Testis (tissue), 3 donors: ENCODE measurements around the gene HBQ1. TPM values are rescaled to one million over a fixed set of nuclear protein-coding genes. Genes with fewer than 3 reads are reported as not detected.
"Not testable (repeated sequence)": the region's sequence is repeated elsewhere in the genome, so short reads cannot be mapped to it uniquely, and the experiment has no call there.

ENCODE experiments used
- DNase-seq: peaks from one replicate; pipeline ENCODE4 v3.0.0-alpha.2; 2019
- H3K27ac ChIP-seq, 2 donors: fragments of 200-600 bp; sonication (generic); one replicate each; pipeline ENCODE4 v1.5.1; 2019
- H3K27me3 ChIP-seq: fragments of 200-600 bp; sonication (generic); one replicate; pipeline ENCODE4 v1.5.1; 2019
- H3K36me3 ChIP-seq: fragments of 200-600 bp; sonication (generic); one replicate; pipeline ENCODE4 v1.5.1; 2017; ENCODE audit warnings: low read depth; ENCODE audit errors: missing control alignments
- H3K4me1 ChIP-seq: fragments of 200-600 bp; sonication (generic); one replicate; pipeline ENCODE4 v1.5.1; 2019
- H3K4me3 ChIP-seq, 2 donors: fragments of 200-600 bp; sonication (generic); one replicate each; pipeline ENCODE4 v1.5.1; 2017 to 2019
- H3K9me3 ChIP-seq: fragments of 200-600 bp; sonication (generic); one replicate; pipeline ENCODE4 v1.5.1; 2017
- POLR2A ChIP-seq: fragments of 450-650 bp; IDR thresholded peaks from one replicate; pipeline ENCODE4 v1.6.1; 2017; ENCODE audit warnings: antibody characterized with exemption, mild to moderate bottlenecking, moderate library complexity
- WGBS, 2 donors: methylation state at CpG; one replicate each; pipeline ENCODE4 v1.1.5; 2018; 5-methylcytosine and 5-hydroxymethylcytosine counted together
- intact Hi-C: fragments of 100-400 bp; cut with DNase I; formaldehyde crosslinking; loops from one replicate; pipeline ENCODE4 v1.15.1; 2023; ENCODE audit warnings: low total_unique reads
- polyA plus RNA-seq: library from polyadenylated mRNA; stranded (reverse); fragments of 350-450 nt; fragmentation: Illumina TruSeq; extraction: RNeasy Lipid Tissue Mini Kit (QIAGEN cat#74804); gene quantifications from one replicate; pipeline ENCODE4 v1.2.3, GENCODE V29; 2014; ENCODE audit warnings: low read depth, low replicate concordance; ENCODE audit not compliant: insufficient read depth
- total RNA-seq, 2 donors: library from RNA; depleted of rRNA; stranded (reverse); fragments of >200 nt; gene quantifications; one replicate each; pipeline ENCODE4 v1.2.3, GENCODE V29; 2016
- TF ChIP-seq, protein P1 (sequence below), 3 experiments: fragments of 450-650 bp in 2 of 3; fragments of 200-600 bp in 1 of 3; sonication (generic) in 1 of 3; IDR thresholded peaks; one replicate each; pipeline ENCODE4 v1.5.1; 2016 to 2019; ENCODE audit warnings: antibody characterized with exemption in 3 of 3, mild to moderate bottlenecking in 2 of 3, moderate library complexity in 1 of 3

HBQ1 gene
- total and polyA plus RNA-seq, 3 donors from 2014 or later: 1.3 to 4.3 (median 4.2) TPM

DNA sequence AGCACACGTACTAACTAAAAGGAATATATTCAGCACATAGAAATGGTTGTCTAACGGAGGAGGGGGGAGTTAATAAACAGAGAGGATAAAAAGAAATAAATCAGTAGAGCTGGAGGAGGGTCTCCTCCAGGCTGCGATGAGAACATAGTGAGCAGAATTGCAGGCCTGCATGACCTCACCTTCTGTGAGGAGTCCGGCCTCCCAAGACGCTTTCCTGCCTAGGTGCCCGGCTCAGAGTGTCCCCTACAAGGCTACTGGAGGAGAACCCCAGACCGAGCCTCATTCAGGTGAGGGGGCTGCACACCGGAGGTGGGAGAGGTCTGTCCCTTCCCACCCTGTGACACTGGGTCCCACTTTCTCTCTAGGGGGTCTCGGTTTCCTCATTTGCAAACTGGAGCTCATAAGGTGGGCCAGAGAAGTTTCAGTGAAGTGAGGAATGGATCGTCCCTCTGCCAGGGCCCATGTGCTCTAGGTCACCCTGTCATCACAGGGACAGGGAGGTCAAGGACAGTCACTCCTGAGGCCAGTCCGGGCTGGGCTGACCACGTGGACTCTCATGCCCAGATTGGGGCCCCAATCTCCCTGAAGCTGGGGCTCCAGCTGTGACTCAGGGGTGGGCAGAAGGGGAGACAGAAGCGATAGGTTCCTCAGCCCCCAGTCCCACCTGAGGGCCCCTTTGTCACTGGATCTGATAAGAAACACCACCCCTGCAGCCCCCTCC is 17.8 kb upstream of the HBQ1 start:
- intact Hi-C loops: no loop called here
- WGBS, 2 donors: 84 to 85% methylated on average over 11 to 13 of the region's 13 CpGs
- no peaks in the 10 kb centered on the region for H3K27me3 ChIP-seq

DNA sequence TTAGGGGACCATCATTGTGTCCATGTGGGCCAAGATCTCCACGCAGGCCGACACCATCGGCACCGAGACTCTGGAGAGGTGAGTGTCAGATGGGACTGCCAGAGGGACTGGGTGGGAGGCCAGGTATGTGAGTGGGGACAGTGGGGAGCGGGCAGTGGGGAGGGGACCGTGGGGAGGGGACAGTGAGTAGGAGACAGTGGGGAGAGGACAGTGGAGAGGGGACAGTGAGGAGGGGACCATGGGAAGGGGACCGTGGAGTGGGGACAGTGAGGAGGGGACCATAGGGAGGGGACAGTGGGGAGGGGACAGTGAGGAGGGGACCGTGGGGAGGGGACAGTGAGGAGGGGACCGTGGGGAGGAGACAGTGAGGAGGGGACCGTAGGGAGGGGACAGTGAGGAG is 17.1 kb upstream of the HBQ1 start:
- H3K27ac ChIP-seq, H3K27me3 ChIP-seq, H3K36me3 ChIP-seq, DNase-seq, H3K4me3 ChIP-seq, H3K9me3 ChIP-seq, intact Hi-C loops: not testable (repeated sequence)
- peaks cover 15% of the 10 kb centered on the region for H3K4me1 ChIP-seq
- 94 to 100% methylated on average over 3 to 8 of the region's 10 CpGs for WGBS, 2 donors

More for the DNA sequence above, 17.8 kb upstream of the HBQ1 start:
- no peaks in the 10 kb centered on the region for H3K9me3 ChIP-seq
- TF ChIP-seq POLR2A: no peak
- TF ChIP-seq, protein P1, sequence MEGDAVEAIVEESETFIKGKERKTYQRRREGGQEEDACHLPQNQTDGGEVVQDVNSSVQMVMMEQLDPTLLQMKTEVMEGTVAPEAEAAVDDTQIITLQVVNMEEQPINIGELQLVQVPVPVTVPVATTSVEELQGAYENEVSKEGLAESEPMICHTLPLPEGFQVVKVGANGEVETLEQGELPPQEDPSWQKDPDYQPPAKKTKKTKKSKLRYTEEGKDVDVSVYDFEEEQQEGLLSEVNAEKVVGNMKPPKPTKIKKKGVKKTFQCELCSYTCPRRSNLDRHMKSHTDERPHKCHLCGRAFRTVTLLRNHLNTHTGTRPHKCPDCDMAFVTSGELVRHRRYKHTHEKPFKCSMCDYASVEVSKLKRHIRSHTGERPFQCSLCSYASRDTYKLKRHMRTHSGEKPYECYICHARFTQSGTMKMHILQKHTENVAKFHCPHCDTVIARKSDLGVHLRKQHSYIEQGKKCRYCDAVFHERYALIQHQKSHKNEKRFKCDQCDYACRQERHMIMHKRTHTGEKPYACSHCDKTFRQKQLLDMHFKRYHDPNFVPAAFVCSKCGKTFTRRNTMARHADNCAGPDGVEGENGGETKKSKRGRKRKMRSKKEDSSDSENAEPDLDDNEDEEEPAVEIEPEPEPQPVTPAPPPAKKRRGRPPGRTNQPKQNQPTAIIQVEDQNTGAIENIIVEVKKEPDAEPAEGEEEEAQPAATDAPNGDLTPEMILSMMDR (IDR thresholded peaks at IDR 0.05): no peak
- no peaks in the 10 kb centered on the region for H3K36me3 ChIP-seq
- peaks cover 15% of the 10 kb centered on the region for H3K4me1 ChIP-seq
- no peak overlapping the region for H3K4me3 ChIP-seq
- no peak for DNase-seq
- no peak overlapping the region for H3K27ac ChIP-seq

DNA sequence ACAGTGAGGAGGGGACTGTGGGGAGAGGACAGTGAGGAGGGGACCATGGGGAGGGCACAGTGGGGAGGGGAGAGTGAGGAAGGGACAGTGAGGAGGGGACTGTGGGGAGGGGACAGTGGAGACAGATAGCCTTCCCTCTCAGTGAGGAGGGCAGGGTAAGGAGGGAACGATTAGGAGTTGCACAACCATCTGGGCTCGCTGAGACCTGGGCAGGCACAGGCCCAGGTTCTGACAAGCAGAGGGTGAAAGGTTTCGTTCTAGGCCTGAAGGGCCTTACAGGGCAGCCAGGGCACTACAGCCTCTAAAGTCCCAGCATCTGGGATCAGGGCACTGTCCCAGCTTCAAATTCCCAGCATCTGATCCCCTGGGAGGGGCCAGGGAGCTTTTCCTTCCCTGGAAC is 16.6 kb upstream of the HBQ1 start:
- H3K36me3 ChIP-seq, H3K9me3 ChIP-seq, H3K27me3 ChIP-seq, H3K27ac ChIP-seq, intact Hi-C loops, H3K4me3 ChIP-seq, DNase-seq: not testable (repeated sequence)
- peaks cover 15% of the 10 kb centered on the region for H3K4me1 ChIP-seq
- 40 to 56% methylated on average over 1 to 3 of the region's 3 CpGs for WGBS, 2 donors

GRCh38 chr16:164134-164823 is 16.0 kb upstream of the HBQ1 start:
- H3K4me3 ChIP-seq, H3K27me3 ChIP-seq, H3K27ac ChIP-seq, H3K9me3 ChIP-seq, intact Hi-C loops, H3K36me3 ChIP-seq, DNase-seq: not testable (repeated sequence)
- peaks cover 15% of the 10 kb centered on the region for H3K4me1 ChIP-seq
- no CpG with 5 or more reads among the region's 80 CpGs for WGBS, 2 donors

DNA sequence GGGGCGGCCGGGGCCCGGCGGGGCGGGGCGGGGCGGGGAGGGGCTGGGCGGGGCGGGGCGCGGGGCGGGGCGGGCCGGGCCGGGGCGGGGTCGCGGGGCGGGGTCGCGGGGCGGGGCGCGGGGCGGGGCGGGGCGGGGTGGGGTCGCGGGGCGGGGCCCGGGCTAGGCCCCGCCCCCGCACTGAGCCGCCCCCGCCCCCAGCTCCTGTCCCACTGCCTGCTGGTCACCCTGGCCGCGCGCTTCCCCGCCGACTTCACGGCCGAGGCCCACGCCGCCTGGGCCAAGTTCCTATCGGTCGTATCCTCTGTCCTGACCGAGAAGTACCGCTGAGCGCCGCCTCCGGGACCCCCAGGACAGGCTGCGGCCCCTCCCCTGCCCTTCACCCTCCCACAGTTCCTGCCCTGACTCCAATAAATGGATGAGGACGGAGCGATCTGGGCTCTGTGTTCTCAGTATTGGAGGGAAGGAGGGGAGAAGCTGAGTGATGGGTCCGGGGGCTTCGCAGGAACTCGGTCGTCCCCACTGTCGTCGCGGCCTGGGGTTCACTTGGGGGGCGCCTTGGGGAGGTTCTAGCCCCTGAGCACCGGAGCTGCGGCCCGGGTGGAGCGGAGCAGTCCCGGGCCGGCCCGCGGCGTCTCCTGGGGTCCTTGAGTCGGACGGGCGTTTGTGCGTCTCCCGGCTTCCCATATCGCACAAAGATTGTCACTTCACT is 15.3 kb upstream of the HBQ1 start:
- peaks cover 15% of the 10 kb centered on the region for H3K4me1 ChIP-seq
- no peaks in the 10 kb centered on the region for H3K9me3 ChIP-seq
- intact Hi-C loops: no loop called here
- no peak overlapping the region for H3K27ac ChIP-seq
- no peak for TF ChIP-seq POLR2A
- TF ChIP-seq, protein P1 (IDR thresholded peaks at IDR 0.05): no peak
- H3K36me3 ChIP-seq: no peaks in the 10 kb centered on the region
- H3K4me3 ChIP-seq: peak overlapping the region in 1 of 2 donors; percentile 29
- WGBS, 2 donors: 0 to 1% methylated on average over 1 to 41 of the region's 77 CpGs
- peaks cover 4% of the 10 kb centered on the region for H3K27me3 ChIP-seq
- no peak for DNase-seq
